ENCODE results near the gene NPR3.

The NPR3 gene

DNA sequence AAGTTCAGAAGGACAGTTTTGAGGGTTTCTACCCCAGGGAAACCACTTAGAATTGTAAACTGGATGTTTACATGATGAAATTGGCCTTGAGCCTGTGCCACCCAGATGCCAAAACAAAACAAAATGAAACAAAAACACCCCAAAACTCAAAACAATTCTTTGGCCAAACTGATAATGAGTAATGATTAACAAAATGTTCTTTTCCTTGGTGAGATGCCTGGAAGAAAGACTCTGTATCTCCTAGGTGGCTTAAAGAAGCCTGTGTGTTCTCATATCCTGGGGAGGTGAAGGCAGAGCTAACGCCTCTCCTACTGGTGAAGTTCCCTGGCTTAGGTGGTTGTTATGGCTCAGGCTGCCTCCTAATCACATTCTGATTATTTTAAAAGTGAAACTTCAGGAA lies 120.5 kb downstream of the NPR3 start:
- no peaks in the 10 kb centered on the region for H3K27me3 ChIP-seq (ENCODE audit: control insufficient read depth in 1 of 2, insufficient read depth in 2 of 2, low read length in 2 of 2)
- no peak overlapping the region for H3K4me3 ChIP-seq (ENCODE audit: low read depth in 1 of 2, low read length in 2 of 2)
- H3K4me1 ChIP-seq (ENCODE audit: control insufficient read depth in 1 of 2, insufficient read depth in 2 of 2, low read length in 2 of 2): no peaks in the 10 kb centered on the region
- H3K9ac ChIP-seq (ENCODE audit: low read depth in 1 of 2, low read length in 2 of 2): no peak overlapping the region
- peaks cover 3 to 4% of the 10 kb centered on the region in 2 donors for H3K9me3 ChIP-seq (ENCODE audit: control insufficient read depth in 1 of 2, low read length in 2 of 2)
- no peak overlapping the region for H3K27ac ChIP-seq (ENCODE audit: low read depth, low read length)
- H3K36me3 ChIP-seq (ENCODE audit: control insufficient read depth in 1 of 2, insufficient read depth in 2 of 2, low read length in 2 of 2): no peaks in the 10 kb centered on the region

DNA sequence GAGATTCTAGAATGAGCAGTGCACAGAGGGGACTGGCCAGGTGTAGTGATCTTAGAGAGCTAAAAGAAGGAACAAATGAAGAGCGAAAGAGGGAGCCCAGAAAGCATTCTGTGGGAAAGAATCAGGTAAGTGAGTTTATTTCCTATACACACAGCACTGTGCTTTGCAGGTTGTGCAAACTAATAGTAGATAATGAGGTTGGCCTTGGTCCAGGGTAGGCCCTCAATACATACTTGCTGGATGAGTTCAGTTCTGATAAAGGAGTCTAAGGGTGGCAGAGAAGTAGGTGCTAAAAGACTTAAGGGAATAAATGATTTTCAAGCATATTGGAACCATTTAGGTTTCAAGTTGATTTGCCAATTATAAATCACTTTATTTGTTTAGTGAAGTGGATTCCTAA lies 122.0 kb downstream of the NPR3 start:
- Histone ChIP-seq H3K27me3 (ENCODE audit: control insufficient read depth in 1 of 2, insufficient read depth in 2 of 2, low read length in 2 of 2) (no peaks in the 10 kb centered on the region), H3K9me3 (ENCODE audit: control insufficient read depth in 1 of 2, low read length in 2 of 2) (peaks cover 3 to 4% of the 10 kb centered on the region in 2 donors), H3K4me1 (ENCODE audit: control insufficient read depth in 1 of 2, insufficient read depth in 2 of 2, low read length in 2 of 2) (no peaks in the 10 kb centered on the region), H3K4me3 (ENCODE audit: low read depth in 1 of 2, low read length in 2 of 2) (no peak overlapping the region), H3K9ac (ENCODE audit: low read depth in 1 of 2, low read length in 2 of 2) (no peak overlapping the region), H3K36me3 (ENCODE audit: control insufficient read depth in 1 of 2, insufficient read depth in 2 of 2, low read length in 2 of 2) (no peaks in the 10 kb centered on the region), H3K27ac (ENCODE audit: low read depth, low read length) (no peak overlapping the region)

DNA sequence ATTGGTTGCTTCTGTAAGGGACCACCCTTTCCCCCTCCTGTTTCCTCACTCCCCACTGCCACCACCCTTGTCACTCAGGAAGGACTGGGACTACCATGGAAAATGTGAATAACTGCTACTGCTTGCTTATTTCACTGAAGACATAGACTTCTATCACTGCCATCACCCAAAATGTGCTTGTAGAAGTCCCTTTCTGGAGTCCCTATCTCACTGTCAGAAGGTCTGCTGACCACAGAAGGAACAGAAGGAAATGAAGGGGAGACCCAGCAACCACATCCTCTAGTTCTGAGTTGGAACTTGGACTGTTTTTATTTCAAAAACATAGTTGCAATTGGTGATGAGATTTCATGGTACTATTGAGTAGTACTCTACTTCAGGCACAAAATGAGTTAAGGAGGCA lies 122.5 kb downstream of the NPR3 start:
- H3K36me3 ChIP-seq (ENCODE audit: control insufficient read depth in 1 of 2, insufficient read depth in 2 of 2, low read length in 2 of 2): no peaks in the 10 kb centered on the region
- no peak overlapping the region for H3K4me3 ChIP-seq (ENCODE audit: low read depth in 1 of 2, low read length in 2 of 2)
- H3K9me3 ChIP-seq (ENCODE audit: control insufficient read depth in 1 of 2, low read length in 2 of 2): peaks cover 3 to 4% of the 10 kb centered on the region in 2 donors
- H3K4me1 ChIP-seq (ENCODE audit: control insufficient read depth in 1 of 2, insufficient read depth in 2 of 2, low read length in 2 of 2): no peaks in the 10 kb centered on the region
- no peak overlapping the region for H3K9ac ChIP-seq (ENCODE audit: low read depth in 1 of 2, low read length in 2 of 2)
- H3K27ac ChIP-seq (ENCODE audit: low read depth, low read length): no peak overlapping the region
- H3K27me3 ChIP-seq (ENCODE audit: control insufficient read depth in 1 of 2, insufficient read depth in 2 of 2, low read length in 2 of 2): no peaks in the 10 kb centered on the region

- Histone ChIP-seq H3K4me3 (ENCODE audit: low read depth in 1 of 2, low read length in 2 of 2) (no peak overlapping the region), H3K36me3 (ENCODE audit: control insufficient read depth in 1 of 2, insufficient read depth in 2 of 2, low read length in 2 of 2) (no peaks in the 10 kb centered on the region)
These were observed 123.1 kb downstream of the NPR3 start for GRCh38 chr5:32834251-32834650.

DNA sequence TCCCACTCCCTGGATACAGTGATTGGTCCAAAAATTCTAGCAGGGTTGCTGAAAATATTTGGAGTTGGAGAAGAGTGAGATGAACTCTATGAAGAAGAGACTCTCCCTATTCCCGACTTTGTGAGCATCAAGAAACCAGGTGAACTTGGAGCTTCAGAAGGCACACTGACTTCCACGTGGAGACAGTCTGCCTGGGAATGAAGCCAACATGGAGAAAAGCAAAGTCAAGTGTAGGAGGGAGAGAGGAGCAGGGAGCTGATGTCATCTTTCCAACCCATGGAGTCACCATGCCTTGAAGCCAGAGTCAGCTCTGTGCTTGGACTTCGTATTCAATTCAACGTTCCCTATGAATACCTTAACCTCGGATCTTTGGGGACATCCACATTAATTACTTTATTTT lies 125.1 kb downstream of the NPR3 start:
- Histone ChIP-seq H3K27ac (ENCODE audit: low read depth, low read length) (no peak overlapping the region), H3K4me1 (ENCODE audit: control insufficient read depth in 1 of 2, insufficient read depth in 2 of 2, low read length in 2 of 2) (no peaks in the 10 kb centered on the region), H3K36me3 (ENCODE audit: control insufficient read depth in 1 of 2, insufficient read depth in 2 of 2, low read length in 2 of 2) (no peaks in the 10 kb centered on the region), H3K4me3 (ENCODE audit: low read depth in 1 of 2, low read length in 2 of 2) (no peak overlapping the region), H3K9me3 (ENCODE audit: control insufficient read depth in 1 of 2, low read length in 2 of 2) (peaks cover 3 to 4% of the 10 kb centered on the region in 2 donors), H3K27me3 (ENCODE audit: control insufficient read depth in 1 of 2, insufficient read depth in 2 of 2, low read length in 2 of 2) (no peaks in the 10 kb centered on the region), H3K9ac (ENCODE audit: low read depth in 1 of 2, low read length in 2 of 2) (no peak overlapping the region)

More at GRCh38 chr5:32834251-32834650, 123.1 kb downstream of the NPR3 start:
- no peak overlapping the region for H3K27ac ChIP-seq (ENCODE audit: low read depth, low read length)
- H3K9ac ChIP-seq (ENCODE audit: low read depth in 1 of 2, low read length in 2 of 2): no peak overlapping the region
- no peaks in the 10 kb centered on the region for H3K27me3 ChIP-seq (ENCODE audit: control insufficient read depth in 1 of 2, insufficient read depth in 2 of 2, low read length in 2 of 2)
- no peaks in the 10 kb centered on the region for H3K4me1 ChIP-seq (ENCODE audit: control insufficient read depth in 1 of 2, insufficient read depth in 2 of 2, low read length in 2 of 2)
- H3K9me3 ChIP-seq (ENCODE audit: control insufficient read depth in 1 of 2, low read length in 2 of 2): peaks cover 3 to 4% of the 10 kb centered on the region in 2 donors

GRCh38 chr5:32837211-32837610 lies 126.1 kb downstream of the NPR3 start:
- Histone ChIP-seq H3K4me1 (ENCODE audit: control insufficient read depth in 1 of 2, insufficient read depth in 2 of 2, low read length in 2 of 2) (no peaks in the 10 kb centered on the region), H3K9ac (ENCODE audit: low read depth in 1 of 2, low read length in 2 of 2) (no peak overlapping the region), H3K27ac (ENCODE audit: low read depth, low read length) (no peak overlapping the region), H3K27me3 (ENCODE audit: control insufficient read depth in 1 of 2, insufficient read depth in 2 of 2, low read length in 2 of 2) (no peaks in the 10 kb centered on the region), H3K36me3 (ENCODE audit: control insufficient read depth in 1 of 2, insufficient read depth in 2 of 2, low read length in 2 of 2) (no peaks in the 10 kb centered on the region), H3K4me3 (ENCODE audit: low read depth in 1 of 2, low read length in 2 of 2) (no peak overlapping the region), H3K9me3 (ENCODE audit: control insufficient read depth in 1 of 2, low read length in 2 of 2) (peaks cover 3 to 4% of the 10 kb centered on the region in 2 donors)

GRCh38 chr5:32839106-32839505 lies 128.0 kb downstream of the NPR3 start:
- Histone ChIP-seq H3K4me3 (ENCODE audit: low read depth in 1 of 2, low read length in 2 of 2) (no peak overlapping the region), H3K9ac (ENCODE audit: low read depth in 1 of 2, low read length in 2 of 2) (no peak overlapping the region), H3K9me3 (ENCODE audit: control insufficient read depth in 1 of 2, low read length in 2 of 2) (peaks cover 3 to 4% of the 10 kb centered on the region in 2 donors), H3K36me3 (ENCODE audit: control insufficient read depth in 1 of 2, insufficient read depth in 2 of 2, low read length in 2 of 2) (no peaks in the 10 kb centered on the region), H3K27ac (ENCODE audit: low read depth, low read length) (no peak overlapping the region), H3K4me1 (ENCODE audit: control insufficient read depth in 1 of 2, insufficient read depth in 2 of 2, low read length in 2 of 2) (no peaks in the 10 kb centered on the region), H3K27me3 (ENCODE audit: control insufficient read depth in 1 of 2, insufficient read depth in 2 of 2, low read length in 2 of 2) (no peaks in the 10 kb centered on the region)

DNA sequence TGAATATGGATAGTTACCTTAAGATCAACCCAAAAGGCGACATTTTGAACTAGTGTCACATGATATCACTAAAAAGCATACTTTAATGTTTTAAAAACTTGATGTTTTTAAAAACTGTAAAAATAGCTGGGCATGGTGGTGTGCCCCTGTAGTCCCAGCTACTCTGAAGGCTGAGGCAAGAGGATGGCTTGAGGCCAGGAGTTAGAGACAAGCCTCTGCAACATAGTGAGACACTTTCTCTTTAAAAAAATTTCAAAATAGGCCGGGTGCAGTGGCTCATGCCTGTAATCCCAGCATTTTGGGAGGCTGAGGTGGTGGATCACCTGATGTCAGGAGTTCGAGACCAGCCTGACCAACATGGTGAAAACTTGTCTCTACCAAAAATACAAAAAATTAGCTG lies 129.5 kb downstream of the NPR3 start:
- no peak overlapping the region for H3K4me3 ChIP-seq (ENCODE audit: low read depth in 1 of 2, low read length in 2 of 2)
- no peaks in the 10 kb centered on the region for H3K27me3 ChIP-seq (ENCODE audit: control insufficient read depth in 1 of 2, insufficient read depth in 2 of 2, low read length in 2 of 2)
- H3K4me1 ChIP-seq (ENCODE audit: control insufficient read depth in 1 of 2, insufficient read depth in 2 of 2, low read length in 2 of 2): no peaks in the 10 kb centered on the region

More for the DNA sequence above, 129.5 kb downstream of the NPR3 start:
- H3K9ac ChIP-seq (ENCODE audit: low read depth in 1 of 2, low read length in 2 of 2): no peak overlapping the region
- H3K9me3 ChIP-seq (ENCODE audit: control insufficient read depth in 1 of 2, low read length in 2 of 2): peaks cover 0 to 3% of the 10 kb centered on the region in 2 donors
- H3K36me3 ChIP-seq (ENCODE audit: control insufficient read depth in 1 of 2, insufficient read depth in 2 of 2, low read length in 2 of 2): no peaks in the 10 kb centered on the region
- H3K27ac ChIP-seq (ENCODE audit: low read depth, low read length): no peak overlapping the region

Data from duodenal mucosa (tissue), 2 donors.